Left cardiac atrium (tissue), 4 donors: Measurements from ENCODE around the gene OTOP3. TPM values are rescaled to one million over a fixed set of nuclear protein-coding genes. Genes with fewer than 3 reads are reported as not detected.

Source experiments
- ATAC-seq, 2 donors: fragments of 200-7000 bp; cut with Tn5 transposase; one replicate each; pipeline ENCODE4 v1.9.1; 2020; ENCODE audit warnings: mild to moderate bottlenecking in 2 of 2, moderate library complexity in 2 of 2
- DNase-seq: peaks from one replicate; pipeline ENCODE4 v3.0.0-alpha.2; 2020
- intact Hi-C, 2 donors: fragments of 100-400 bp; cut with DNase I; formaldehyde crosslinking; loops; one replicate each; pipeline versions ENCODE4 v1.14.1 to v1.15.1; 2022 to 2023
- total RNA-seq, 2 donors: library from RNA; stranded (reverse); fragmentation: NEBNext Ultra II Directional; extraction: Animal tissue kit (Norgen Biotek cat#: 25700); gene quantifications; one replicate each; pipeline ENCODE4 v1.2.1, GENCODE V29; 2021
- donor health status: DM: no; HTN: yes; CAD: no.
- donor health status: DM: no; HTN: yes; CAD: no; lungs with severe emphysema.
- donor health status: DM: yes; HTN: yes; CAD: no.
- donor health status: Dilated cardiomyopathy.

OTOP3 gene
- total RNA-seq, 2 donors from 2014 or later = not detected

GRCh38 chr17:74999523-74999922, 63.8 kb downstream of the OTOP3 start:
- ATAC-seq (peak; percentile 15 to 68), DNase-seq (no peak)
- intact Hi-C loops = no loop called here

Other genes starting within 250 kb of the OTOP3 start
- gene CD300LF, start 223.0 kb upstream of the OTOP3 start, total RNA-seq = under 1 TPM; 0.41 to 0.44 TPM
- 1 to 10 TPM in 1 of 2 donors, under 1 TPM in 1; 0.58 to 3.2 TPM for gene RAB37, start 198.6 kb upstream of the OTOP3 start, total RNA-seq
- 10 to 100 TPM; 15.1 to 18.5 TPM for gene NHERF1, start 187.3 kb upstream of the OTOP3 start, total RNA-seq
- gene NAT9, start 159.6 kb upstream of the OTOP3 start, total RNA-seq = 10 to 100 TPM; 23.7 to 34.7 TPM
- gene GRIN2C, start 76.0 kb upstream of the OTOP3 start, total RNA-seq = 10 to 100 TPM; 25.2 to 38.8 TPM
- gene FDXR, start 62.9 kb upstream of the OTOP3 start, total RNA-seq = 1 to 10 TPM; 6.6 to 8.1 TPM
- not detected for gene FADS6, start 42.3 kb upstream of the OTOP3 start, total RNA-seq
- gene USH1G, start 12.6 kb upstream of the OTOP3 start, total RNA-seq = under 1 TPM; 0.21 to 0.47 TPM
- not detected for gene OTOP2, start 11.6 kb upstream of the OTOP3 start, total RNA-seq
- gene HID1, start 36.9 kb downstream of the OTOP3 start, total RNA-seq = 1 to 10 TPM; 7.4 to 8.2 TPM
- gene CDR2L, start 51.7 kb downstream of the OTOP3 start, total RNA-seq = 10 to 100 TPM; 13.8 to 15.2 TPM
- 10 to 100 TPM; 38.1 to 46.7 TPM for gene MRPL58, start 76.8 kb downstream of the OTOP3 start, total RNA-seq
- gene ATP5PD, start 111.1 kb downstream of the OTOP3 start, total RNA-seq = 100 to 1,000 TPM; 676 to 729 TPM
- gene KCTD2, start 111.3 kb downstream of the OTOP3 start, total RNA-seq = 10 to 100 TPM; 21.4 to 26.2 TPM
- gene SLC16A5, start 152.1 kb downstream of the OTOP3 start, total RNA-seq = 10 to 100 TPM in 1 of 2 donors, 1 to 10 TPM in 1; 7.2 to 14.3 TPM
- gene ARMC7, start 174.1 kb downstream of the OTOP3 start, total RNA-seq = 1 to 10 TPM; 5.8 to 6.7 TPM
- 10 to 100 TPM; 27.2 to 28.4 TPM for gene NT5C, start 195.8 kb downstream of the OTOP3 start, total RNA-seq
- 10 to 100 TPM; 16.4 to 19.7 TPM for gene JPT1, start 218.6 kb downstream of the OTOP3 start, total RNA-seq
- 100 to 1,000 TPM; 231 to 246 TPM for gene SUMO2, start 247.1 kb downstream of the OTOP3 start, total RNA-seq